HFF-Myc (cell line): ENCODE results near the gene TNRC6C.
"Not testable (repeated sequence)": the region's sequence is repeated elsewhere in the genome, so short reads cannot be mapped to it uniquely, and the experiment has no call there.

Experiments used
- DNase-seq: peaks from one replicate; pipeline ENCODE4 v3.0.0-alpha.2; 2011; ENCODE audit warnings: low read depth; ENCODE audit errors: extremely low read depth
- H3K4me3 ChIP-seq: replicated peaks from 2 replicates; pipeline ENCODE4 v1.5.1; 2011; ENCODE audit warnings: low read depth, mild to moderate bottlenecking, control low read depth, low read length
- CTCF ChIP-seq: IDR thresholded peaks from 2 replicates; pipeline ENCODE4 v1.5.1; 2012; ENCODE audit warnings: mild to moderate bottlenecking, low read depth, low read length, control low read depth; ENCODE audit errors: missing control alignments

The TNRC6C gene

DNA sequence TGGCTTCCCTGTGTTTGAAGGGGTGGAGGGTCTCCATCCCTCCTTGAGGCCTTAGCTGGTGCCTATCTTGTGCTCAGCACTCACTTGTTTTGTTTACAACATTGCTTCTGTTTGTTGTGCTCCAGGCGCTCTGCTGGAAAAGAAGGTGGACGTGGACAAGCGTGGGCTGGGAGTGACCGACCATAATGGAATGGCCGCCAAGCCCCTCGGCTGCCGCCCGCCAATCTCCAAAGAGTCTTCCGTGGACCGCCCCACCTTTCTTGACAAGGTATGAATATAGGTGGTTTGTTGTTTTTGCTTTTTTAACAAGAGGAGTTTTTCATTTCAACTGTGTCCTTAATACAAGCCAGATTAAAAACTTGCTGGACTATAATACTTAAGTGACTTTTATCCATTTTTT, 116.5 kb downstream of the TNRC6C start:
- no peak for DNase-seq
- H3K4me3 ChIP-seq, result no peak overlapping the region
- no peak for TF ChIP-seq CTCF

GRCh38 chr17:78075545-78075944, 117.0 kb downstream of the TNRC6C start:
- TF ChIP-seq CTCF, result no peak
- no peak for DNase-seq
- no peak overlapping the region for H3K4me3 ChIP-seq

GRCh38 chr17:78079253-78079652, 120.8 kb downstream of the TNRC6C start:
- no peak overlapping the region for H3K4me3 ChIP-seq
- no peak for DNase-seq
- no peak for TF ChIP-seq CTCF

GRCh38 chr17:78081551-78081950, 123.0 kb downstream of the TNRC6C start:
- H3K4me3 ChIP-seq, result no peak overlapping the region
- DNase-seq, result no peak
- TF ChIP-seq CTCF, result no peak

GRCh38 chr17:78082355-78082872, 123.9 kb downstream of the TNRC6C start:
- not testable (repeated sequence) for DNase-seq

DNA sequence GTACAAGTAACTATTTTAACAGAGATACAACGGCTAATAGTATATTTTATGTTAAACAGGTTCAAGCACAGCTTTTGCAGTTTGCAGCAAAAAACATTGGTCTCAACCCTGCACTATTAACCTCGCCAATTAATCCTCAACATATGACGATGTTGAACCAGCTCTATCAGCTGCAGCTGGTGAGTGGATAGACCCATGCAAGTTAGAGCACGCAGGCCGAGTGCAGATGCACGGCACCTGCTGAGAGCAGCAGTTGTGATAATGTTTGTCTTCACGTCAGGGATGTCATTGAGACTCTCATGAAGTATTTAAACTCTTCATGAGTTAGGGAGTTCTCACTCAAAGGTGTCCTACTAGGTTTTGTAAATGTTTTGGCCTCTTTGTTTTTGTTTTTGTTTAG, 124.5 kb downstream of the TNRC6C start:
- no peak for TF ChIP-seq CTCF
- DNase-seq, result no peak
- no peak overlapping the region for H3K4me3 ChIP-seq

More at GRCh38 chr17:78082355-78082872, 123.9 kb downstream of the TNRC6C start:
- not testable (repeated sequence) for H3K4me3 ChIP-seq

- DNase-seq, result no peak
- no peak overlapping the region for H3K4me3 ChIP-seq
- TF ChIP-seq CTCF, result no peak
Measured at GRCh38 chr17:78086740-78087139, 128.2 kb downstream of the TNRC6C start.
